MM.1S (cell line): ENCODE data around the gene TRMT44.

Source experiments
- DNase-seq: peaks from one replicate; pipeline ENCODE4 v3.0.0-alpha.2; 2015
- H2AFZ ChIP-seq: fragments of 300-600 bp; sonication (generic); 2 replicates; pipeline ENCODE4 v1.6.0; 2016; ENCODE audit warnings: antibody characterized with exemption, low read length
- H3F3A ChIP-seq: fragments of 300-600 bp; sonication (generic); 2 replicates; pipeline ENCODE4 v1.6.1; 2016; ENCODE audit warnings: mild to moderate bottlenecking, antibody characterized with exemption, low read length, moderate library complexity, mixed read lengths; ENCODE audit not compliant: insufficient read depth
- H3K27ac ChIP-seq: fragments of 300-600 bp; sonication (generic); 2 replicates; pipeline ENCODE4 v1.5.1; 2016; ENCODE audit warnings: mild to moderate bottlenecking, low read length
- H3K27me3 ChIP-seq: fragments of 300-600 bp; sonication (generic); replicated peaks from 2 replicates; pipeline ENCODE4 v1.6.0; 2016; ENCODE audit warnings: low read length; ENCODE audit not compliant: insufficient read depth
- H3K36me3 ChIP-seq: fragments of 300-600 bp; sonication (generic); replicated peaks from 2 replicates; pipeline ENCODE4 v1.6.1; 2016; ENCODE audit warnings: mild to moderate bottlenecking, low read length, mixed read lengths; ENCODE audit not compliant: insufficient read depth
- H3K4me1 ChIP-seq: fragments of 300-600 bp; sonication (generic); 2 replicates; pipeline ENCODE4 v1.6.1; 2016; ENCODE audit warnings: low read length, mixed read lengths
- H3K4me2 ChIP-seq: fragments of 300-600 bp; sonication (generic); 2 replicates; pipeline ENCODE4 v1.6.0; 2016; ENCODE audit warnings: low read depth, low read length
- H3K4me3 ChIP-seq: fragments of 300-600 bp; sonication (generic); 2 replicates; pipeline ENCODE4 v1.5.1; 2016; ENCODE audit warnings: low read length, mixed read lengths
- H3K79me2 ChIP-seq: fragments of 300-600 bp; sonication (generic); 2 replicates; pipeline ENCODE4 v1.6.1; 2016; ENCODE audit warnings: mixed run types, low read length, mixed read lengths
- H3K9ac ChIP-seq: fragments of 300-600 bp; sonication (generic); 2 replicates; pipeline ENCODE4 v1.6.1; 2016; ENCODE audit warnings: low read length, mixed read lengths
- H3K9me2 ChIP-seq: fragments of 300-600 bp; sonication (generic); replicated peaks from 2 replicates; pipeline ENCODE4 v1.6.1; 2016; ENCODE audit warnings: mild to moderate bottlenecking, low read length, mixed read lengths; ENCODE audit not compliant: insufficient read depth
- H3K9me3 ChIP-seq: fragments of 300-600 bp; sonication (generic); replicated peaks from 2 replicates; pipeline ENCODE4 v1.6.1; 2016; ENCODE audit warnings: mild to moderate bottlenecking, low read length, mixed read lengths; ENCODE audit not compliant: insufficient read depth
- H4K20me1 ChIP-seq: fragments of 300-600 bp; sonication (generic); 2 replicates; pipeline ENCODE4 v1.6.1; 2016; ENCODE audit warnings: mild to moderate bottlenecking, low read length, moderate library complexity, mixed read lengths; ENCODE audit not compliant: insufficient read depth
- EZH2 ChIP-seq: fragments of 300-600 bp; sonication (generic); optimal IDR thresholded peaks from 2 replicates; pipeline ENCODE3; 2017; ENCODE audit warnings: low read depth, mild to moderate bottlenecking, antibody characterized with exemption, low read length, mixed read lengths
- EZH2phosphoT487 ChIP-seq: fragments of 300-600 bp; sonication (generic); IDR thresholded peaks from 2 replicates; pipeline ENCODE4 v1.6.1; 2018; ENCODE audit warnings: antibody characterized with exemption, low read length
- TF ChIP-seq, protein P1 (sequence below): fragments of 300-600 bp; sonication (generic); IDR thresholded peaks from 2 replicates; pipeline ENCODE4 v1.5.1; 2016; ENCODE audit warnings: antibody characterized with exemption, low read length, mixed read lengths

Gene TRMT44

DNA sequence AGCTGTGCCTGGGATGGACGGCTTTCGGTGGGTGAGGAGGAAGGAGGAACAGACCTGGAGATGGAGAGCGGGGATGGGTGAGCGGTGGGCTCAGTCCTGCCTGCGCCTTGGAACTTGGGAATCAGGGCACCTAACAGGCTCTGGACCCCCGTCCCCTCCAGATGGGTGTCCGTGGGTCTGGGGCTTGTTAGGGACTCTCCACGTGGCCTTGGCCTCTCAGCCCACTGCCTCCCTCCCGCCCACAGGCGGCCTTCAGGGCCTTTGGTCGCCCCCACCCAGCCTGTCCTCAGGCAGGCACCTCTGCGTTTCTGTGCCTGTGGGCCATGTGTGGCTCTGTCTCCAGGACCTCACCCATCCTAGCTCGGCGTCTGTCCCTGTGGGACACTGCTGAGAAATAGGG, 29.0 kb downstream of the TRMT44 start:
- H3K27ac ChIP-seq: no peak overlapping the region
- no peak overlapping the region for H3K4me3 ChIP-seq
- no peaks in the 10 kb centered on the region for H3F3A ChIP-seq
- no peaks in the 10 kb centered on the region for H3K4me1 ChIP-seq
- H3K36me3 ChIP-seq: no peaks in the 10 kb centered on the region
- no peaks in the 10 kb centered on the region for H3K9me2 ChIP-seq
- H3K9me3 ChIP-seq: no peaks in the 10 kb centered on the region
- no peak overlapping the region for H2AFZ ChIP-seq
- H3K27me3 ChIP-seq: no peaks in the 10 kb centered on the region
- no peaks in the 10 kb centered on the region for H4K20me1 ChIP-seq
- no peak for TF ChIP-seq EZH2phosphoT487
- TF ChIP-seq EZH2: no peak
- TF ChIP-seq, protein P1, sequence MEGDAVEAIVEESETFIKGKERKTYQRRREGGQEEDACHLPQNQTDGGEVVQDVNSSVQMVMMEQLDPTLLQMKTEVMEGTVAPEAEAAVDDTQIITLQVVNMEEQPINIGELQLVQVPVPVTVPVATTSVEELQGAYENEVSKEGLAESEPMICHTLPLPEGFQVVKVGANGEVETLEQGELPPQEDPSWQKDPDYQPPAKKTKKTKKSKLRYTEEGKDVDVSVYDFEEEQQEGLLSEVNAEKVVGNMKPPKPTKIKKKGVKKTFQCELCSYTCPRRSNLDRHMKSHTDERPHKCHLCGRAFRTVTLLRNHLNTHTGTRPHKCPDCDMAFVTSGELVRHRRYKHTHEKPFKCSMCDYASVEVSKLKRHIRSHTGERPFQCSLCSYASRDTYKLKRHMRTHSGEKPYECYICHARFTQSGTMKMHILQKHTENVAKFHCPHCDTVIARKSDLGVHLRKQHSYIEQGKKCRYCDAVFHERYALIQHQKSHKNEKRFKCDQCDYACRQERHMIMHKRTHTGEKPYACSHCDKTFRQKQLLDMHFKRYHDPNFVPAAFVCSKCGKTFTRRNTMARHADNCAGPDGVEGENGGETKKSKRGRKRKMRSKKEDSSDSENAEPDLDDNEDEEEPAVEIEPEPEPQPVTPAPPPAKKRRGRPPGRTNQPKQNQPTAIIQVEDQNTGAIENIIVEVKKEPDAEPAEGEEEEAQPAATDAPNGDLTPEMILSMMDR: no peak
- no peak overlapping the region for H3K9ac ChIP-seq
- no peak overlapping the region for H3K4me2 ChIP-seq
- H3K79me2 ChIP-seq: no peaks in the 10 kb centered on the region
- no peak for DNase-seq

DNA sequence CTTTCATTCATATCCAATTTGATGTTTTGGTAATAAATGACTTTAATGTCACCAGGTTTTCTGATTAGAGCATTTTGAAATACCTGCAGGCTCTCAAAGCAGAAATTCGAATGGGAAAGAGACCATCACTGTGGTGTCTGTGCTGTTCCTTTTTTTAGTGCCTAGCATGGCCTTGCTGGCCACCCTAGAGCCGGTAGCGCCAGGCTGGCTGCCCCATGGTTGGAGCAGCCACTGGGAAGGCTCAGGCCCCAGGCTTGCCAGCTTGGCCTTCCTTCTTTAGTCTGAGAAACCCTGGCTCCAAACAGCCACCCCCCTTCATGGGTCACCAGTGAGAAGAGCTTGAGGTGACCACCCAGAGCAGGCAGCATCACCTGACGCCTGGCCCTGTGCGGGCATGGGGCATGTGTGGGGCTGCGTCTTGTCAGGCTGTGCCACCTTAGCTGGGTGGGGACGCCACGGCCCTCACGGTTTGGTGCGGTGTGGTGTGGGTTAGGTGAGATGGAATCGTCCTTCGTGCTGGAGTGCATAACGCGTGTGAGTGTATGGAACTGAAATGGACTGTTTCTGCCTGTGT, 30.0 kb downstream of the TRMT44 start:
- Histone ChIP-seq H3K79me2 (no peaks in the 10 kb centered on the region), H2AFZ (no peak overlapping the region), H3K9me3 (no peaks in the 10 kb centered on the region), H3K4me1 (no peaks in the 10 kb centered on the region), H4K20me1 (no peaks in the 10 kb centered on the region), H3K9me2 (no peaks in the 10 kb centered on the region), H3K4me2 (no peak overlapping the region), H3F3A (no peaks in the 10 kb centered on the region), H3K27me3 (no peaks in the 10 kb centered on the region), H3K36me3 (no peaks in the 10 kb centered on the region), H3K27ac (no peak overlapping the region), H3K4me3 (no peak overlapping the region), H3K9ac (no peak overlapping the region)
- TF ChIP-seq EZH2phosphoT487 (no peak), EZH2 (no peak)
- TF ChIP-seq, protein P1: no peak
- no peak for DNase-seq

DNA sequence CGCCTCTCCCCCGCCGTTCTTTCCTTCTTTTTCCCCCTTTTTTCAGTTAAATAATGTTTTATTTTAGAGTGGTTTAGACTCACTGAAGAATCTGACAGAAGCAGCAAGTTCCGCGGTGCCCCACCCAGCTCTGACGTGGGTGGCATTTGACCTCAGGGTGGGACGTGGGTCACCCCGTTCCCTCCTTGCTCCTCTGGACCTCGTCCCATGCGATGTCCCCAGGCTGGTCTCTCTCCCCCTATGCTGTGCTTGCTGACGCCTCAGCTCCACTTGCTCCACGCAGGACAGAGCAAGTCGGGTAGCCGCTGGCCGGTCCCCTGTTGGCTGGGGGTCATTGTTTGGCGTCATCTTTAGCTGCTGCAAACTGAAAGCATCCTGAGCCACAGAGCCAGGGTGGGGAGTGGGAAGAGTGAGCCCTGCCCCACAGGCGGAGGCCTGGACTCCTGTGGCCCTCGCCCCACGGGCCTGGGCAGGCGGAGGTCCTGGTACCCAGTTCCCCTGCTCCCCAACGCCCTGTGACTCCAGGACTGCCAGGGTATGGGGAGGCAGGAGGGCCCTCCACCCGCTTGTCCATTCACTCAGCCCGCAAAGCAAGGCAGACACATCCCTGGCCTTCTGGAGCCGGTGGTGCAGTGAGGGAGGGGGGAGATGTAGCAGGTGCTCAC, 30.8 kb downstream of the TRMT44 start:
- Histone ChIP-seq H3K4me1 (no peaks in the 10 kb centered on the region), H2AFZ (no peak overlapping the region), H3K4me2 (no peak overlapping the region), H3K27me3 (no peaks in the 10 kb centered on the region), H3K9me3 (no peaks in the 10 kb centered on the region), H3K9ac (no peak overlapping the region), H3K9me2 (no peaks in the 10 kb centered on the region), H3K79me2 (no peaks in the 10 kb centered on the region), H3F3A (no peaks in the 10 kb centered on the region), H3K4me3 (no peak overlapping the region), H4K20me1 (no peaks in the 10 kb centered on the region), H3K36me3 (no peaks in the 10 kb centered on the region), H3K27ac (no peak overlapping the region)
- DNase-seq: no peak
- TF ChIP-seq EZH2phosphoT487 (no peak), EZH2 (no peak)
- TF ChIP-seq, protein P1: no peak
